Activated CD8-positive, alpha-beta T cell treated with anti-CD3 and anti-CD28 coated beads for 36 hours (primary cell): ENCODE measurements around the gene NAGLU. TPM values are rescaled to one million over a fixed set of nuclear protein-coding genes. Genes with fewer than 3 reads are reported as not detected.
A peak's percentile ranks its signal among the peaks of the same experiment; 100 is the strongest.

Experiments
- ATAC-seq: fragments of 200-7000 bp; cut with Tn5 transposase; one replicate; pipeline ENCODE4 v1.10.0; 2021; ENCODE audit warnings: mild to moderate bottlenecking, moderate library complexity
- CTCF ChIA-PET: fragments of 350-600 bp; sonication (Branson Sonifier 250); formaldehyde crosslinking; loops from one replicate; lab custom pipeline; 2021; ENCODE audit warnings: antibody characterized with exemption; lab: Charles Lee
- POLR2A ChIA-PET: fragments of 350-600 bp; sonication (Branson Sonifier 250); formaldehyde crosslinking; loops from one replicate; lab custom pipeline; 2021; ENCODE audit warnings: antibody characterized with exemption; lab: Charles Lee
- DNase-seq: peaks from one replicate; pipeline ENCODE4 v3.0.0-alpha.2; 2020
- H3K27ac Mint-ChIP-seq: one replicate; pipeline ENCODE4 v1.8.0; 2021; ENCODE audit warnings: mild to moderate bottlenecking, mixed read lengths
- H3K27me3 Mint-ChIP-seq: one replicate; pipeline ENCODE4 v1.8.0; 2021; ENCODE audit warnings: mixed read lengths
- H3K36me3 Mint-ChIP-seq: one replicate; pipeline ENCODE4 v1.8.0; 2021; ENCODE audit warnings: low read depth, mixed read lengths
- H3K4me1 Mint-ChIP-seq: one replicate; pipeline ENCODE4 v1.8.0; 2021; ENCODE audit warnings: low read depth, mixed read lengths
- H3K4me3 Mint-ChIP-seq: one replicate; pipeline ENCODE4 v1.8.0; 2021; ENCODE audit warnings: mild to moderate bottlenecking, moderate library complexity, mixed read lengths
- H3K9me3 Mint-ChIP-seq: one replicate; pipeline ENCODE4 v1.8.0; 2021; ENCODE audit warnings: mixed read lengths
- intact Hi-C: fragments of 100-400 bp; cut with micrococcal nuclease; formaldehyde crosslinking; loops from one replicate; pipeline ENCODE4 v1.10.0; 2022
- total RNA-seq, 2 experiments: library from RNA; stranded (reverse); gene quantifications; one replicate each; pipeline ENCODE4 v1.2.3, GENCODE V29; 2021
- TF ChIP-seq, protein P1 (sequence below): fragments of 200-600 bp; IDR thresholded peaks from one replicate; pipeline ENCODE4 v1.8.0; 2022; ENCODE audit warnings: antibody characterized with exemption, mild to moderate bottlenecking

The NAGLU gene
- total RNA-seq, 2 experiments from 2014 or later = 10.8 to 11.4 TPM

DNA sequence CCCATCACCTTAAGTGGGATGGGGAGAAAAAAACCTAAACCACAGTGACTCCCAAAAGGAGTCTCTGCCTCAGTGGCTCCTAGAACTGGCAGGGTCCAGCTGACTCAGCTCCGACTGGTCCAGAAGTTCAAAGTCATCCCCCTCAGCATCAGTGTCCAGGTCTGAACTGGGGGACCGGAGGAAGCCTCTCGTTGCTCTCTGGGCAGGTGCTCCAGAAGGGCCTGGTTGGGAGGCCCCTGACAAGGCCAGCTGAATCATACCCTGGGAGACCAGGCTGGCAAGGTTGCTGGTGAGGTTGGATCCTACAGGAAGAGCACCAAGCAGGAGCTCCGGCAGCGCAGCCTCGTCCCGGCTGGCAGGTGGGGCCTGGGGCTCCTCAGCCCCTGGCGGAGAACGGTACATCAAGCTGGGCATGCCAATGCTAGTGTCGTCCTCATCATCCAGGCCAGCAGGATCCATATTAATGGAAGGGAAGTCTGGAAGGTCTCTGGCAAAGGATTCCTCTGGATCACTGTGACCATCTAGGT, 45.8 kb downstream of the NAGLU start:
- no peak overlapping the region for H3K27ac Mint-ChIP-seq
- CTCF ChIA-PET = interaction anchor here (1.2 to 2.2 kb wide), 2 partner anchors 24 to 182 kb away, joined by 3 to 6 read pairs; no protein-coding TSS in a partner anchor
- no peak for DNase-seq
- peaks cover 12% of the 10 kb centered on the region for H3K4me1 Mint-ChIP-seq
- intact Hi-C loops = no loop called here
- TF ChIP-seq, protein P1, sequence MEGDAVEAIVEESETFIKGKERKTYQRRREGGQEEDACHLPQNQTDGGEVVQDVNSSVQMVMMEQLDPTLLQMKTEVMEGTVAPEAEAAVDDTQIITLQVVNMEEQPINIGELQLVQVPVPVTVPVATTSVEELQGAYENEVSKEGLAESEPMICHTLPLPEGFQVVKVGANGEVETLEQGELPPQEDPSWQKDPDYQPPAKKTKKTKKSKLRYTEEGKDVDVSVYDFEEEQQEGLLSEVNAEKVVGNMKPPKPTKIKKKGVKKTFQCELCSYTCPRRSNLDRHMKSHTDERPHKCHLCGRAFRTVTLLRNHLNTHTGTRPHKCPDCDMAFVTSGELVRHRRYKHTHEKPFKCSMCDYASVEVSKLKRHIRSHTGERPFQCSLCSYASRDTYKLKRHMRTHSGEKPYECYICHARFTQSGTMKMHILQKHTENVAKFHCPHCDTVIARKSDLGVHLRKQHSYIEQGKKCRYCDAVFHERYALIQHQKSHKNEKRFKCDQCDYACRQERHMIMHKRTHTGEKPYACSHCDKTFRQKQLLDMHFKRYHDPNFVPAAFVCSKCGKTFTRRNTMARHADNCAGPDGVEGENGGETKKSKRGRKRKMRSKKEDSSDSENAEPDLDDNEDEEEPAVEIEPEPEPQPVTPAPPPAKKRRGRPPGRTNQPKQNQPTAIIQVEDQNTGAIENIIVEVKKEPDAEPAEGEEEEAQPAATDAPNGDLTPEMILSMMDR = no peak
- peaks cover 17% of the 10 kb centered on the region for H3K36me3 Mint-ChIP-seq
- ATAC-seq = no peak
- H3K4me3 Mint-ChIP-seq = no peak overlapping the region
- H3K9me3 Mint-ChIP-seq = no peaks in the 10 kb centered on the region
- H3K27me3 Mint-ChIP-seq = no peaks in the 10 kb centered on the region
- POLR2A ChIA-PET = interaction anchor here (0.8 to 1.1 kb wide), 3 partner anchors 10 to 572 kb away, joined by 3 read pairs; no protein-coding TSS in a partner anchor

DNA sequence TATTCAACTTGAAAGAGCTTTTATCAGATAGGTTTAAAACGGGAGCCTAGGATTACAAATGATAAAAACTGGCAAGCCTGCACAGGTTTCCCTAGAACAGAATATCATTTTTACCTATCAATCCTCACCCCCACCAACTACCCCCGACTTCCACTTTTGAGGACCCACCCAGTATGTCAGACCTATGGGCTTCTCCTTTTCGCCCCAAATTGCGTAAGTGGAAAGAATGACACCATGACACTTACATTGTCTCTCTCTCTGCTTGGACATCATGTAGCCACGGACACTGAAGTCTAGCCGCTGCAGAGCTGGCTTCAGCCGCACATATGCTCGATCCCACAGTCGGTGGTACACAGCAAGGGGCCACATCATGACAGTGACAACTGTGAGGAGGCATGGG, 48.8 kb downstream of the NAGLU start:
- TF ChIP-seq, protein P1 = no peak
- H3K27me3 Mint-ChIP-seq = no peaks in the 10 kb centered on the region
- DNase-seq (no peak), ATAC-seq (no peak)
- ChIA-PET POLR2A (no interaction called here), CTCF (interaction anchor here (1.1 to 1.3 kb wide), 2 partner anchors 16 to 179 kb away, joined by 3 read pairs; no protein-coding TSS in a partner anchor)
- H3K27ac Mint-ChIP-seq = peak overlapping the region; percentile 7
- no peaks in the 10 kb centered on the region for H3K9me3 Mint-ChIP-seq
- intact Hi-C loops = no loop called here
- no peak overlapping the region for H3K4me3 Mint-ChIP-seq
- no peaks in the 10 kb centered on the region for H3K4me1 Mint-ChIP-seq
- peaks cover 8% of the 10 kb centered on the region for H3K36me3 Mint-ChIP-seq

DNA sequence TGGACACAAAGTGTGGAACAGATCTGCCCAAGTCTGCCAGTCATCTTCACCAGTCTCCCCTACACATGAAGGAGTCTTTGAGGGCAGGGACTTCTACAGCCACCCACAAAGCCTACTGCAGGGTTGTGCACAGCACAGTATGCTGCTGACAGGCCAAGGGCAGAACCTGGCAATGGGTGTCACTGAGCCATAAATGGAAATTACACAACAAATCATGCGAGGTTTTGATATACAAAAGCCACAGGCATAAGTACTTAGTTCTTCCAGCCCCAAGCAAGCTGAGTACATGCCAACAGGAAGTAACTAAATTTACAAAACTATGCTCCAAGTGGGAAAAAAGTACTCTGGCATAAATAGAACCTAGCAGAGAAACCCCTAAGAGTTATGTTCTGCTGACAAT, 49.3 kb downstream of the NAGLU start:
- DNase-seq = no peak
- Mint-ChIP-seq H3K4me1 (no peaks in the 10 kb centered on the region), H3K27ac (no peak overlapping the region), H3K4me3 (no peak overlapping the region), H3K36me3 (peaks cover 8% of the 10 kb centered on the region), H3K9me3 (no peaks in the 10 kb centered on the region), H3K27me3 (no peaks in the 10 kb centered on the region)
- ChIA-PET CTCF (interaction anchor here (1.3 kb wide), 1 partner anchor 178 kb away, joined by 3 read pairs; no protein-coding TSS in a partner anchor), POLR2A (no interaction called here)
- intact Hi-C loops = no loop called here
- no peak for ATAC-seq
- TF ChIP-seq, protein P1 = no peak

GRCh38 chr17:42586514-42587230, 50.6 kb downstream of the NAGLU start:
- no peaks in the 10 kb centered on the region for H3K27me3 Mint-ChIP-seq
- TF ChIP-seq, protein P1 = no peak
- intact Hi-C loops = no loop called here
- H3K9me3 Mint-ChIP-seq = no peaks in the 10 kb centered on the region
- CTCF ChIA-PET = interaction anchor here (1.0 to 4.8 kb wide), 5 partner anchors 8 to 234 kb away, joined by 3 to 47 read pairs (median 3); partner anchors contain the start of genes PSMC3IP, RETREG3 and TUBG1
- POLR2A ChIA-PET = interaction anchor here (0.9 to 1.2 kb wide), 2 partner anchors 9 to 294 kb away, joined by 3 to 4 read pairs; partner anchors contain the start of gene PSMC3IP
- DNase-seq = no peak
- H3K4me1 Mint-ChIP-seq = peaks cover 2% of the 10 kb centered on the region
- no peak overlapping the region for H3K4me3 Mint-ChIP-seq
- peak overlapping the region; percentile 72 for H3K27ac Mint-ChIP-seq
- H3K36me3 Mint-ChIP-seq = peaks cover 13% of the 10 kb centered on the region
- ATAC-seq = no peak

GRCh38 chr17:42590886-42591285, 54.8 kb downstream of the NAGLU start:
- ChIA-PET POLR2A (interaction anchor here (1.2 to 1.9 kb wide), 2 partner anchors 13 to 19 kb away, joined by 3 to 7 read pairs; partner anchors contain the start of genes PSMC3IP, RETREG3 and TUBG1), CTCF (interaction anchor here (0.9 to 4.8 kb wide), 3 partner anchors 10 to 13 kb away, joined by 3 to 47 read pairs (median 22); partner anchors contain the start of gene PSMC3IP)
- Mint-ChIP-seq H3K4me1 (peaks cover 2% of the 10 kb centered on the region), H3K27me3 (no peaks in the 10 kb centered on the region), H3K4me3 (no peak overlapping the region), H3K36me3 (peaks cover 15% of the 10 kb centered on the region), H3K9me3 (no peaks in the 10 kb centered on the region), H3K27ac (peak overlapping the region; percentile 27)
- intact Hi-C loops = no loop called here
- TF ChIP-seq, protein P1 = no peak
- no peak for DNase-seq
- no peak for ATAC-seq
